HG03378 (cell line): ENCODE results near the gene RPS19.
"Not testable (repeated sequence)": the region's sequence is repeated elsewhere in the genome, so short reads cannot be mapped to it uniquely, and the experiment has no call there.

ENCODE experiments used
- ATAC-seq: cut with Tn5 transposase; IDR thresholded peaks from one replicate; pipeline ENCODE4 v1.9.1; 2021; ENCODE audit warnings: mild to moderate bottlenecking, moderate library complexity; ENCODE audit not compliant: unreplicated experiment

Gene RPS19

DNA sequence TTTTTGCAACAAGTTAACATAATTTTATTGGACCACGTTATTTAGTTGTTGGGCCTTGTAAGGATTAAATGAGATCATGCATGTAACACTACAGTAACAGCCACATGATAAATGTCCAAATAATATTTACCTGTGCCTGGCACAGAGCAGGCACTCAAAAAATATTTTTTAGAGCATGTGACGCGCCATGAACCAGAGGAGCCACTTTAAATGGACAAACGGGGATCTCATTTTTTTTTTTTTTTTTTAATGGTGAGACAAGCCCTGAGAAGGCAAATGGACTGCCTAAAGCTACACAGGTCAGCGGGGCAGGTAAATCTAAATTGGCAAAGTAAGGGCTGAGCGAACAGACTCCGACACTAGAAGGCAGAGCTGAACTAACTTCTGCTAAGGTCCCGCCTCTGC is 840 bp upstream of the RPS19 start:
- ATAC-seq = no peak

DNA sequence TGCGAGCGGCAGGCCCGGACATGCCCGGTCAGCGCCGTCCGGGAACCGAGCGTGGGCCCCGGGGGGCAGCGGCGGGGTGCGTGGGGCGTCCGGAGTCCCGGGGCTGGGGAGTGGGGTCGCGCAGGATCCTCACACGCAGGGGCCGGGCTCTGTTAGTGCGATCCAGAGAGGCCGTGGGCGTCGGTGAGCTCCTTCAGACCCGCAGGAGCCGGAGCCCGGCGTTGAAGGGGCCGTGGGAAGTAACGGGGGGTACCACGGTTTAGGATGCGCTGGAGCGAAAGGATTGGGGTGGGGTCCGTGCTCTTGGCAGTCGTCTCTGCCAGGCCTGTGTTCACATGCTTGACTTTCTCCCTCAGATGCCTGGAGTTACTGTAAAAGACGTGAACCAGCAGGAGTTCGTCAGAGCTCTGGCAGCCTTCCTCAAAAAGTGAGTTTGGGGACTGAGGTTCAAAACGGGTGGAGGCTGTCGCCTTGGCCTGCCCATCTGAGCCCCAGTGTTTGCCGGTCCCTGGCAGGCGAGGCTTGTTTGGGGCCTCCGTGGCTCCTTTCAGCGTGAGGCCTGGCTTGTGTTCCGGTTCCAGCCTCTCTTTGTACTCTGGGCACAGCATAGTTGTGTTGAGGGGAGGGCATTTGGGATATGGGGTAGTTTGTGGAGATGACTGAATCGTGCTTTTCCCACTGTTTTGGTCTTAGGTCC is 512 bp downstream of the RPS19 start:
- ATAC-seq = no peak

- no peak for ATAC-seq
Observed at GRCh38 chr19:41861116-41861768, 1.2 kb downstream of the RPS19 start.

DNA sequence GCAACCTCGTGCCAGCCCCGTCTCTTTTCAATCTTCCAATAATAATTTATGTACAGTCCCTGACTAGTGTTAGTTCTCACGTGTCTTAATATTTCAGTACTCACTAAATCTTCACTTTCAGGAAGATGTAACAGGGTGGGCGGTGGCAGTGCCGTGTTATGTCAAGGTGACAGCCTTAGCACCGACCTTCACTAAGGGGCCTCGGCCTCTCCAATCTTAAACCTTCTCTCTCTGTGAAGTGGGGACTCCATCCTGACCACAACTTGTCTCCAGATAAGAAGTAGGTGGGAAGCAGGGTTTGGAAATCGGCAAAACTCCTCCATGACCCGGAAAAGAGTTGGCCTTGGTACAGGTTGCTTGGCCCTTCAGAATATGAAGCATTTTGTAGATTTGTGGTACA is 1.8 kb downstream of the RPS19 start:
- no peak for ATAC-seq

GRCh38 chr19:41862445-41862986 is 2.5 kb downstream of the RPS19 start:
- ATAC-seq = no peak

DNA sequence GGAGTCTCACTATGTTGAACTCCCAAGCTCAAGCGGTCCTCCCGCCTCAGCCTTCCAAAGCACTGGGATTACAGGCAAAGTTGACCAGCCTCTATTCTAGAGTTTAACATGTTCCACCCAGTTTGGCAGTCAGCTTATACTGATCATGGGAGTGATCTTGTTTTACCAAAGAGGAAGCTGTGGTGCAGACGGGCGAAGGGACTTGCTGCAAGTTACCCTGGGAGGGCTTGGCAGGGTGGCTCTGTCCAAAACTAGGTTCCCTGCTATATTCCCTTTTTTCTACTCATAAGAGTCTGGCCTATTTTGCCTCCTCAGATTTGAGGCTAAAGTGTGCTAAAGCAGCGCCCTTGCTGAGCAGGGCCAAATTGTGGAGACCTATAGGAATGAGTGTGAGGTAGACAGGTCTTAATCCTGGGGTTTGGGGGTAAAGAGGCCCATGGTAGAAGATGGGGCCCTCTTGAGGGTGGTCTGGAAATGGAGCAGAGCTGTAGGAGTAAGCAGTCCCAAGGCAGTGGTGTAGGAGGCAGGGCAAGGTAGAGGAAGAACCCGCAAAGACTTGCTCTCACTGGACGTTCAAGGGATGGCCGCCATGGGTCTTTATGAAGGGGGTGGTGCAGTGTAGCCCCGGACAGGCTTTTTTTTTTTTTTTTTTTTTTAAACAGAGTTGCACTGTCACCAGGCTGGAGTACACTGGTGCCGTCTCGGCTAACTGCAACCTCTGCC is 3.3 kb downstream of the RPS19 start:
- ATAC-seq = no peak

GRCh38 chr19:41864374-41864773 is 4.3 kb downstream of the RPS19 start:
- no peak for ATAC-seq

- ATAC-seq = no peak
Observed at GRCh38 chr19:41866284-41866683, 6.2 kb downstream of the RPS19 start.

DNA sequence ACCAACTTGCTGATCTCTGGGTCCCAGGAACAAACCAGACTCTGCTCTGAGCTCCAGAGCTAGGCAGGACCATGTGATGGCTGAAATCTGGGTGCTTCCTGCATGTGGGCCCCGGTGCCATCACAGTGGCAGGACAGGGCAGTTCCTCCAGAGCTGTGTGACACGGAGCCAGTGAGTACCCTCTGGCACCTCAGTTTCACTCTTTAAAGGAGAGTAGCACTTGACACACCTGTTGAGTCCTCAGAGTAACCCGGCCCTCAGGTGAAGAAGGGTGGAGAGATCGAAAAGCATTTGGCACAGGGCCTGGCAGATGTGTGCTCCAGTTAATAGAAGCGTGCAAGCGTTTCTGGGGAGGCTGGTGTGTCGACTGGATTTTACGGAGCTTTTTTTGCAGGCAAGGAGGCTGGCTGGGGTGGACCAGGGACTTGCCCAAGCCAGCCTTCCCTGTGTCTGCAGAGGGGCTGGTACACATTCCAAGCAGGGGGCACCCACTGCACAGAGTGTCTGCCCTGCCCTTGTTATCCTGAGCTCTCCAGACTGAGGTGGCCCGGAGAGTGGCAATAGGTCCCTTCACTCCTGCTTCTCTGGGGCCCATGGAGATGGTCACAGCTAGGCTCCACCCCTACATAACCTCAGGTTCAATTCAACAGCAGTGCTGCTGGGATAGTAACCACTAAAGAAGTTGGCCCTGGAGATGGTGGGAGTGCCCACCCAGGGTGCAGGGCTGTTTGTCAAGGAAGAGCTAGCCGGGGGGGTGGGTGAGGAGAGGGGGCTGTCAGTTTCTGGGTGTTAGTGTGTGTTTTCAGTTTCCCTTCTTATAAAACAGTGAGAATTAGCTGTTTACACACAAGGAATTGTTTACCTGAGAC is 8.3 kb downstream of the RPS19 start:
- no peak for ATAC-seq

DNA sequence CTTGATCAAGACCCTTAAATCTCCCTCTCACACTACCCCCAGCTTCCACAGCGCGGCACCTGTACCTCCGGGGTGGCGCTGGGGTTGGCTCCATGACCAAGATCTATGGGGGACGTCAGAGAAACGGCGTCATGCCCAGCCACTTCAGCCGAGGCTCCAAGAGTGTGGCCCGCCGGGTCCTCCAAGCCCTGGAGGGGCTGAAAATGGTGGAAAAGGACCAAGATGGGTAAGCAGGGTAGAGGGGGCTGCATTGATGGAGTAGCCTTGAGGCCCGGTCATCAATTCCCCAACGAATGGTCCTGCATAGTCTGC is 8.9 kb downstream of the RPS19 start:
- no peak for ATAC-seq

DNA sequence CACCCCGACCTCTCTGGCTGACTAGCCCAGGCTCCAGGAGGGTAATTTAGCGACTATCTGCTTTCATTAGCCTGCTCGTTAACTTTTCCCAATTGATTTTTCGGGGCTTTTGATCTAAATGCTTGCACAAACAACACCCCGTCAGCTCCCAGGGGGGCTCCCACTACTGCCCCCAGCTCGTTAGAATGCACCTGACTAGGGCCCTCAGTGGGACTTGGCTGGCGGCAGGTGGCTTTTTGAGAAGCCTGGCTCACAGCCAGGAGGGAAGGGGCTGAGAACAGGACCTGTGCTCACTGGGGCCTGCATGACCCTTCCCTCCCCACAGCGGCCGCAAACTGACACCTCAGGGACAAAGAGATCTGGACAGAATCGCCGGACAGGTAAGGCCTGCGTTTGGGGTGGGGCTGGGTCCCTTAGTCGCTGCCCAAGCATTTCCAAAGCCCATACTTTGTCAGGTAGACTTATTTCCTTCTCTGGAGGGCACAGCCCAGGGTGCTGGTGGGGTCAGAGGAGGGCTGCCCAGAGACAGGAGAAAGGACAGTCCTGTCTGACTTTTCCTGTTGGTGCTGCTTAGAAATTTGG is 9.4 kb downstream of the RPS19 start:
- ATAC-seq = no peak

DNA sequence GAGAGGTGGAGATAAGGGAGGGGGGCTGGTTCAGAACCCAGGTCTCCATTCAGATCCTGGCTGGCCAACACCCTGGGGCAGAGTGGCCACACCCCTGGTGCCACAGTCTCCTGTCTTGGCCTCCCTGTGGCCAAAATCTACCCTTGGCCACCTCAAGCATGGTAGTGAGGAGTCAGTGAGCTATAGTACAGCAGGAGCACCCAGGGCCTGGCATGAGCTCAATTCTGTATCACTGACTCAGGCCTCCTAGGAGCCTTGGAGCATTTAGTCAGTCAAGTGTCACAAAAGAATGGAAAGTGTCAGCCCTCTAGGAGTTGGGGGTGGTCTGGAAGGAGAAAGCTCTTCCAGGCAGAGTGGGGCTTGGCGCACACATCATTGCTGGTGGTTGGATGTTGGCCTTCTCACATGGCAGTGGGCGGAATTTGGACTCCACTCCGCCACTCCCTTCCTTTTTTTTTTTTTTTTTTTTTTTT is 10.4 kb downstream of the RPS19 start:
- no peak for ATAC-seq

DNA sequence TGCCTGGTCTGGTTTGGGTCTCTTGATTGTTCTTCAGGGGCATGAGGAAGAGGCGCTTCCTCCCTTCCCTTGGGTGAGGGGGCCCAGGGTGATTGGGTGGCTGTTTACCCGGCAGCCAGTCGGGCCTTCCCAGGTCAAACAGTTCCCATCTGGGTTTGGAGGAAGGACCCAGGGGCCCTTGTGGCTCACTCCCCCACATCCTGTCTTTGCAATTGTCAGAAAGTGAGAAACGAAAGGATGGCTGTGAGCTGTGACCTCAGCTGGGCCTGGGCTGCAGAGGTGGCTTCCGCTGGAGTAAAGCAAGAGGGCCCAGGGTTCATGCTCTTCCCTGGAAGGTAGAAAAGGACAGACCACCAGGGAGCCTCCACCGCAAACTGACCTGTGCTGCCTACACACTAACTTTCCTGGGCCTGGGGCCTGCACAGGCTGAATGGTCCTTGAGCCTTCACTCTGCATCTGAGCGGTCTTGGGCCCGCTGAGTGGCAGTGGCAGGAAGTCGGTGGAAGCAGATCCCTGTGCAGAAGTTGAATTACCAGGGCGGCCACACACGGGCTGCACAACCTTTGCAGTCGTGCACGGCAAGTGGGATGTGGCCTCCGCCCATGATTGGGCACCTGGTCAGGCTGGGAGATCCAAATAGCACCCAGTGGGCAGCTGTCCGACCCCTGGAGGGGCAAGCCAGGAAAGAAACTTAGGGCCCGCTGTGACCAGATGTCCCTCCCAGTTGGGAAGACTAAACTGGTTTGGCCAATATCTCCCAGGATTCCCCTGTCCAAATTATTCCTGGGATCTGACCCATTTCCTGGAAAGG is 11.7 kb downstream of the RPS19 start:
- peak; percentile 44 for ATAC-seq

GRCh38 chr19:41872384-41872774 is 12.3 kb downstream of the RPS19 start:
- no peak for ATAC-seq

DNA sequence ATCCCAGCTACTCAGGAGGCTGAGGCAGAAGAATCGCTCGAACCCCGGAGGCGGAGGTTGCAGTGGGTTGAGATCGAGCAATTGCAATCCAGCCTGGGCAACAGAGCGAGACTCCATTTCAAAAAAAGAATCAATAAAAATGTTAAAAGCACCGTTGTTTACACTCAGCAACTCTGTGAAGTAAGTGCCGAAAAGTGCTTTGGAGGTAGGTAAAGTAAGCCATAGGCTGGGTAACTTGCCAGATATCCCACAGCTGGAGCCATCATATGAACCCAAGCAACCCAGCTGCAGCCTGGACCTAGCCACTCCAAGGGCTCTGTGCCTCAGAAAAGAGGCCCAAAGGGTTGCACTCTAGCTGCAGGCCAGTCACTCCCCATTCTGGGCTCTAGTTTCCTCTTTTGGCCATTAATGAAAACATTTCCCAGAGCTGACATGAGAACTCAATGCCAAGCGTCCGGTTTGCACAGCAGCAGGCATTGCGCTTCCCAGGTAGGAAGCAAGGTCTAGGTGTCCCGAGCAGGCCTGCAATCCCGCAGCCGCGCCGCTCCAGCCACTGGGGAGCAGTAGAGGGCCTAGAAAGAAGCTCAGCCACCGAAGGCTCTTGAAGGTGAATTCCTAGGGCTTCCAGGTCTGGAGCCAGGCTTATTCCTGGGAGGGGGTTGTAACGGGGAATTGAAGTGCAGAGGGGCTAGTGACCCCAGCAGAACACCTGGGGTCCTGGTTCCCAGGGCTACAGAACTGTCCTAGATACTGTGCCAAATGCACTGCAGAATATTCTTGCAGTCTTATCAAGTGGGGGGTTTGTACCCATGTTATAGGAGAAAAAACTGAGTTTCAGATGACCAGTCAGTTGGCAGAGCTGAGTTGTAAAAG is 13.0 kb downstream of the RPS19 start:
- no peak for ATAC-seq

DNA sequence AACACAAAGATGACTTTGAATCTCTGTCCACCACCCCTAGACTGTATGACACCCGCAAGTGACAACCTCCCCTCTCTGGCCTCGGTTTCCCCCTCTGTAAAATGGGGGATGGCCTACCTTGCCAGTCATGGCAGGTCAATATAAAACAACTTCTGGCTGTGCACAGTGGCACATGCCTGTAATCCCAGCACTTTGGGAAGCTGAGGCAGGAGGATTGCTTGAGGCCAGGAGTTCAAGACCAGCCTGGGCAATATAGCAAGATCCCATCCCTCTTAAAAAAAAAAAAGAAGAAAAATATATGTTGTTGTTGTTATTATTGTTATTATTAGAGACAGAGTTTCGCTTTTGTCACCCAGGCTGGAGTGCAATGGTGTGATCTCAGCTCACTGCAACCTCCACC is 15.9 kb downstream of the RPS19 start:
- ATAC-seq = not testable (repeated sequence)

- ATAC-seq = peak; percentile 55
Observed at GRCh38 chr19:41876847-41877832, 17.1 kb downstream of the RPS19 start, which contains the start of gene CD79A. TSS of gene CD79A (plus strand) at chr19:41877279. CDS start at chr19:41877305, 26 bp downstream.
